Measurements from ENCODE around the gene MED27.

GRCh38 chr9:132043708-132044107, 36.0 kb downstream of the MED27 start:
- no peak for TF ChIP-seq CTCF (IDR thresholded peaks at IDR 0.05)
- no peak for TF ChIP-seq REST (IDR thresholded peaks at IDR 0.05; ENCODE audit: insufficient read depth in 1 of 2, low read depth in 2 of 2, low read length in 1 of 2)
- no peak for TF ChIP-seq POLR2AphosphoS5 (IDR thresholded peaks at IDR 0.05; ENCODE audit: low read depth, low read length)
- TF ChIP-seq TCF7L2 (IDR thresholded peaks at IDR 0.05; ENCODE audit: low read depth, low read length): no peak

Measured in Panc1 (cell line).